Fibroblast of pulmonary artery (primary cell): Measurements from ENCODE around the gene FBXL17.

Experiments used
- DNase-seq: peaks from one replicate; pipeline ENCODE4 v3.0.0-alpha.2; 2010; ENCODE audit warnings: low read depth
- H3K4me3 ChIP-seq: replicated peaks from 2 replicates; pipeline ENCODE4 v1.5.1; 2011; ENCODE audit warnings: low read depth, mild to moderate bottlenecking, control low read depth, low read length, moderate library complexity
- TF ChIP-seq, protein P1 (sequence below): IDR thresholded peaks from 2 replicates; pipeline ENCODE4 v1.5.1; 2011; ENCODE audit warnings: mild to moderate bottlenecking, control low read depth, low read length, inconsistent platforms; ENCODE audit errors: missing control alignments

Gene FBXL17

DNA sequence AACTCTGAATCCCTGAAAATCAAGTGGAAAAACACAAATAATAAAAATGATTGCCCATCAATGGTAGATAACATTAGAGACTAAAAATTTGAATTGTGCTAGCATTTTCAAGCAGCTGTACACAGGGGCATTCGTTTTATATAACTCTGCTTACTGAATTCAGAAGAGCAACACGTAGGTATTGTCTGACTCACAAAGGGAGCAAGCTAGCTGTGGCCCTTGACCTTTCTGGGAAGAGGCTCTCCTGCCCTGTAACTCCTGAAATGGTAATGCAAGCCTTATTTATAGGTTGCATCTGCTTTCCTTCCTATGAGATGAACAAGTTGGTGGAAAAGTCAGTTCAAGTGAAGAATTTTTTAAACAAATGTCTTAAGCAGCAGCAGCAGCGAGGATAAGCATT is 492.5 kb downstream of the FBXL17 start:
- H3K4me3 ChIP-seq, result no peak overlapping the region
- TF ChIP-seq, protein P1, sequence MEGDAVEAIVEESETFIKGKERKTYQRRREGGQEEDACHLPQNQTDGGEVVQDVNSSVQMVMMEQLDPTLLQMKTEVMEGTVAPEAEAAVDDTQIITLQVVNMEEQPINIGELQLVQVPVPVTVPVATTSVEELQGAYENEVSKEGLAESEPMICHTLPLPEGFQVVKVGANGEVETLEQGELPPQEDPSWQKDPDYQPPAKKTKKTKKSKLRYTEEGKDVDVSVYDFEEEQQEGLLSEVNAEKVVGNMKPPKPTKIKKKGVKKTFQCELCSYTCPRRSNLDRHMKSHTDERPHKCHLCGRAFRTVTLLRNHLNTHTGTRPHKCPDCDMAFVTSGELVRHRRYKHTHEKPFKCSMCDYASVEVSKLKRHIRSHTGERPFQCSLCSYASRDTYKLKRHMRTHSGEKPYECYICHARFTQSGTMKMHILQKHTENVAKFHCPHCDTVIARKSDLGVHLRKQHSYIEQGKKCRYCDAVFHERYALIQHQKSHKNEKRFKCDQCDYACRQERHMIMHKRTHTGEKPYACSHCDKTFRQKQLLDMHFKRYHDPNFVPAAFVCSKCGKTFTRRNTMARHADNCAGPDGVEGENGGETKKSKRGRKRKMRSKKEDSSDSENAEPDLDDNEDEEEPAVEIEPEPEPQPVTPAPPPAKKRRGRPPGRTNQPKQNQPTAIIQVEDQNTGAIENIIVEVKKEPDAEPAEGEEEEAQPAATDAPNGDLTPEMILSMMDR, result no peak
- no peak for DNase-seq

DNA sequence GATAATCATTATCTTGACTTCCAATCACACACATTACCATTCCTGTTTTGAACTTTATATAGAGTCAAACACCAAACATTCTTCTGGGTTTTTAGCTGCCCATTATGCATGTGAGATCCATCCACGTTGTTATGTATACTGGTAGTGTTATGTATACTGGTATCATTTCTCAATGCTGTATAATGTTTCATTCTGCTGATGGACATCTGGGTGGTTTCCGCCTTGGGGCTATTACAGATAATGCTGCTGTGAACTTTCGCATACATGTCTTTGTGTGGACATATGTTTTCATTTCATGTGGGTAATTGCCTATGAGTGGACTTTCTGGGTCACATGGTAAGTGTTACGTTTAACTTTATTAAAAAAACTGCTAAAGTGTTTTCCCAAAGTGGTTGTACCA is 493.4 kb downstream of the FBXL17 start:
- TF ChIP-seq, protein P1, result no peak
- H3K4me3 ChIP-seq, result no peak overlapping the region
- DNase-seq, result no peak

- H3K4me3 ChIP-seq, result no peak overlapping the region
- DNase-seq, result no peak
- TF ChIP-seq, protein P1, result no peak
Measured at GRCh38 chr5:107887166-107887943, 494.5 kb downstream of the FBXL17 start.

DNA sequence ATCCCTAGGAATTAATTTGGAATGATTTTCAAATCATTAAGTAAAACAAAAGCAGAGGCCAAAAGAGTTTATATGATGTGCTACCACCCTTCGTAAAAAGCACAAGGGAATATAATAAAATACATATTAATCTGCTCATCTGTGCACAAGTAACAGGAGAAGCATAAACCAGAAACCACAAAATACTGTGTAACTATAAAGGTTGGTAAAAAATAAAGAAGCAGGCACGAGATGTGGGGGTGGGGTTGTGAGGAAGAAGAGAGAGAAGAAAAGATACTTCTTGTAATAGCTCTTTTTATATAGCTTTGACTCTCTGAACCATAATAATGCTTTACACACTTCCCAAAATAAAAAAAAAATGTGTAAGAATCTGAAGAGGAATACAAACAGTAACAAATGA is 496.3 kb downstream of the FBXL17 start:
- no peak overlapping the region for H3K4me3 ChIP-seq
- TF ChIP-seq, protein P1, result no peak
- DNase-seq, result no peak

- H3K4me3 ChIP-seq, result no peak overlapping the region
- DNase-seq, result no peak
- TF ChIP-seq, protein P1, result no peak
Measured at GRCh38 chr5:107884871-107885270, 497.0 kb downstream of the FBXL17 start.

DNA sequence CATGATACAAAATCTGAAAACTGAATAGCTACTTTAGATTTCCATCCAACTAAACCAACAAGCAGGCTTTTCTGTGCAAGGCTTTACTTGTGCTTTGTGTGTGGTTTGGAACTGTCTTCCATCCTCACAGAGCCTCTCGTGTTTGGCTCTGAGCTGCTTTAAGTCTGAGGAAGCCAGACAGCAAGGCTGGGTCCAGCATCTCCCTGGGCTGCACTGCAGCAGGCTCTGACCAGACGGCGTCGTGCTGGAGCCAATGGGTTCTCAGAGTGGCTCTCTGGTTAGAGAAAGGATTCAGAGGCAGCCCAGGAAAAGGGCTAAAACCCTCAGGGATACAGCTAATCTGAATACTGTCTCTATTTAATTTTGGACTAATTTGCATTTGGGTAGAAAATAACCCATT is 503.2 kb downstream of the FBXL17 start:
- TF ChIP-seq, protein P1, result no peak
- no peak overlapping the region for H3K4me3 ChIP-seq
- DNase-seq, result no peak

DNA sequence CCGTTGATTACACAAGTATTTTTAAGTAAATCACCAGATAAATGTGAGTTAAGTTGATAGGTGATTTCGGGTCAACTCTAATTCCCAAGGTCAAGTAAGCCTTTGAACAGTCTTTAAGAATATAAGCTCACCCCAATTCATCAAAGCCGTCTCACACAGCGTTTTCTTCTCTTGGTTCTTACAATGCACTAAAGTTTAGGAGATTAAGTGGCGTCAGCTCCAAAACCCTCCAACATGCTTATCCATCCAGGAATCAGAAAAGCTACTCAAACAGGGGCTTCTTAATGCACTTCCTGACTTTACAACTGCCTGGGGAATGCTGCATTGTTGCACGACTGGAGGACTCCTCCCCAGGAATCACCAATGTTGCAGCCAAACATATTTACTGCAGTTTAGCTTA is 505.0 kb downstream of the FBXL17 start:
- TF ChIP-seq, protein P1, result no peak
- no peak for DNase-seq

More for the DNA sequence above, 505.0 kb downstream of the FBXL17 start:
- no peak overlapping the region for H3K4me3 ChIP-seq
